Activated naive CD4-positive, alpha-beta T cell treated with anti-CD3 and anti-CD28 coated beads, Interleukin-2, amount 50 U/mL, for 16 hours (primary cell): ENCODE results near the gene LGR6.

ENCODE experiments used
- DNase-seq: peaks from one replicate; pipeline ENCODE4 v3.0.0-alpha.2; 2020

The LGR6 gene

GRCh38 chr1:202200112-202200548 lies 6.5 kb downstream of the LGR6 start:
- no peak for DNase-seq

DNA sequence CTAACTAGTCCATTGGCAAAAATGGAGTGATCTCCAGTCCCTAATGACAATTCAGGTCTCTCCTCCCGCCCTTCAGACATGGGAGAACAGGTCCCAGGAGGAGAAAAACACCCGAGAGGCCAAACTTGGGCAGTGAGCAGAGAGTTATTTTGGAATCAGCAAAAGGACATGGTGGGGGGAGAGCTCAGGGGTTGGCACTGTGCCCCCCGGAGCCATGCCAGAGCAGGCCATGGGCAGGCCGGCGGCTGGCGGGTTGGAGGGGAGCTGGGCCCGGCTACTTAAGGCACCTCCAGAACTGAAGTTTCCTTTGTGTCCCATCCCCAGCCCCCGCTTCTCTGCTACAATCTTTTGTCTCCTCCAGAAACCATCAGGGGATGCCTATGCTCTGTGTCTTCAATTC lies 7.1 kb downstream of the LGR6 start:
- DNase-seq: no peak

DNA sequence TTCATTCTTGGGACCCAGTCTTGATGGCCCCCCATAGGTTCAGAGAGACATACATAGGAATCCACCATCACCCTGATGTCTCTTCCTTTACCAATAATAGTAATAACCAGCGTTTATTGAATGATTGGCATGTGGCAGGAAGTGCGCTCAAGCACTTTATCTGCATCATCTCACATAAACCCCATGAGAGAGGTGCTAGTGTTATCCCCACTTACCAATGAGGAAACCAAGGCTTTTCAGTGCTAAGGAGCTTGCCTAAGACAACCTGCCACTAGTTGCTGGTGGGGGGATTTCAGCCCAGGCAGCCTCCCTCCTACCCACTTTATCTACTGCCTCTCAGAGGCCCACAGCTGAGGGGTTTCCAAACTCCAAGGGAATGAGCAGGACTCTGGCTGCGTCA lies 7.7 kb downstream of the LGR6 start:
- DNase-seq: no peak

DNA sequence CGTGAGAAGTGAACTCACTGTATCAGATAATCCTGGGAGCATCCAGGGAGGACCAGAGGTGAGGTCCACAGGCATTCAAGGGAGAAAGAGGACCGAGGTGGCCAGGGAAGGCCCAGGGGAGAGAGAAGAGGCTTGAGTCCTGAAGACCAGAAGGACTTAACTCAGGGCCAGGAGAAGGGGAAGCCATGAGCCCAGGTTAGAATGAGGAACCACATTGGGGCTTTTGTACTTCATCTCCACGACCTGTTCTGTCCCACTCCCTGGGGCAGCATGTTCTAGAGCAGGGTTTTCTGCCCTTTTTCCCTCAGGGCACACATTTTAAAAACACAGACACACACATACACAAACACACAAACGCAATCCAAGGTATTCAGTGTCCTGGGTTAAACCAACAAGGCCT lies 8.4 kb downstream of the LGR6 start:
- no peak for DNase-seq

GRCh38 chr1:202202500-202203168 lies 9.0 kb downstream of the LGR6 start:
- no peak for DNase-seq

- DNase-seq: no peak
Observed at GRCh38 chr1:202203238-202204039, 9.8 kb downstream of the LGR6 start.

- DNase-seq: no peak
Observed at GRCh38 chr1:202204065-202204464, 10.5 kb downstream of the LGR6 start.

GRCh38 chr1:202205523-202206190 lies 12.1 kb downstream of the LGR6 start:
- DNase-seq: no peak

DNA sequence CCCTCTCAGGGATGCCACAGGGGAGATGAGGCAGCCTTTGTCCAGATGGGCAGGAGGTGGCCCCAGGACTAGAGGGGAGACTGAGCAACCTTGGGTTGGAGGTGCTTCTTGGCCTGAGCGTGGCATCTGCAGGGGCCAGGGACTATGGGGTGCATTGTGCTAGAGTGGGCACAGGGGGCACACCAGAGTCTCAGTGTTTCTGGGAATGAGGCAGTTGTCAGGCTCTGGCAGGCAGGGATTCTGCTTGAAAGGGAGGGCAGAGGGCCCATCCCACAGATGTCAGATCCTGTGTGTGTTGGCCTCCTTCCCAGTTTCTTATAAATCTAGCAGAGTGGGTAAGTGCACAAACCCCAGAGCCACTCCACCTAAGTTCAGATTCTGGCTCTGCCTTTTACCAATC lies 13.7 kb downstream of the LGR6 start:
- no peak for DNase-seq

DNA sequence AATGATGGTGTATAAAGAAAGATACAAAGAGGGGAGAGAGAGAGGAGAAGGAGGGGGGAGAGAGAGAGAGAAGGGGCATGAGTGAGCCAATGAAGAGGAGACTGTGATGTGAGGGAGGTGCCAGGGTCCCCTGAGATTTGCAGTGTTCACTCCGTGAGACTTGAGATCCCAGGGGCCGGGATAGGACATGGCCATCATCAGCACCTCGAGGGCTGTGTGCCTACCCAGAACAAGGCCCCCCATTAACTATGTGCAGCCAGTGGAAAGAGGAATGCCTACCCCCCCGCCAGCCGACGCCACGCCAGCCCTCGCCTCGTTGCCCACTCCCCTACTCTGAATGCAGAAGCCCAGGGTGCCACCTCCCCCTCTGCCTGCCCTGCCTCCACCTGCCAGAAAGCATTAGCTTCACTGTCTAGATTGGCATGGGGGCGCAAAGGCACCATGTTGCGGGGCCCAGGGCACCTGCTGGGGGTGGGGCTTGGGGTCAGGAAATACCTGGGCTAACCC lies 14.8 kb downstream of the LGR6 start:
- no peak for DNase-seq

DNA sequence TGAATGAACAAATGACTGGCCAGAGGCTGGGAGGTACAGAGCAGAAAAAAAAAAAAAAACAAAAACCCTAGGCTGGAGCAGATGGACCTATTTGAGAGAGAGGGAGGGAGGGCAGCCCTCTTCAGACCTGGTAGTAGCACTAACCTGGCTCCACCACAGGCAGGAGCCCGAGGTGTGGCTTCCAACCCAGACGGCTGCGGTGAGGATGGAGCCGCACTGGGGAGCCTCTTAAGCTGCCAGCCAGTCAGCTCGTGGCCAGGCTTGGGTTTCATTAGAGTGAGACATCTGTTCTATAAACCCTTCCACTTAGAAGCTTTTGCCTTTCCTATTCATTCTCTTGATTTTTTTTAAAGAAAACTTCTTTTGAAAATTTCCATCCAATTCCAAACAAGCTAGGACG lies 16.8 kb downstream of the LGR6 start:
- DNase-seq: no peak

- DNase-seq: no peak
Observed at GRCh38 chr1:202210969-202211368, 17.4 kb downstream of the LGR6 start.

DNA sequence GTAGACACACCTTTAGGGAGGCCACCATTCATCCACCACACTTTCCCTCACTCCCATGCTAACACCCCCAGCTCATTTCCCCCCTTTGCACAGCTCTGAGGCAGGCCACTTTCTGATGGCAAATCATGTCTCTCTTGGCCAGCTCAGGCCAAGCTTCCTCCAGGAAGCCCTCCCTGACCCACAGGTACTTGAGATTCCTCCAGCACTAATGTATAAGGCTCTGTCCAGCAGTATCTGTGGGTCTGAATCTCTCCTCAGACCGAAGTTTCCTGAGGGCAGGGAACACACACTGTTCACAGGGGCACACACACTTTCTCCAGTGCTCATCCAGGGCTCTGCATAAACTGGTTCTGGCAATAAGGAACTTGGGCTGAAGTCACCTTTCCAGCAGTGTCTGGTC lies 19.2 kb downstream of the LGR6 start:
- DNase-seq: no peak

- no peak for DNase-seq
Observed at GRCh38 chr1:202213361-202214088, 19.9 kb downstream of the LGR6 start.

DNA sequence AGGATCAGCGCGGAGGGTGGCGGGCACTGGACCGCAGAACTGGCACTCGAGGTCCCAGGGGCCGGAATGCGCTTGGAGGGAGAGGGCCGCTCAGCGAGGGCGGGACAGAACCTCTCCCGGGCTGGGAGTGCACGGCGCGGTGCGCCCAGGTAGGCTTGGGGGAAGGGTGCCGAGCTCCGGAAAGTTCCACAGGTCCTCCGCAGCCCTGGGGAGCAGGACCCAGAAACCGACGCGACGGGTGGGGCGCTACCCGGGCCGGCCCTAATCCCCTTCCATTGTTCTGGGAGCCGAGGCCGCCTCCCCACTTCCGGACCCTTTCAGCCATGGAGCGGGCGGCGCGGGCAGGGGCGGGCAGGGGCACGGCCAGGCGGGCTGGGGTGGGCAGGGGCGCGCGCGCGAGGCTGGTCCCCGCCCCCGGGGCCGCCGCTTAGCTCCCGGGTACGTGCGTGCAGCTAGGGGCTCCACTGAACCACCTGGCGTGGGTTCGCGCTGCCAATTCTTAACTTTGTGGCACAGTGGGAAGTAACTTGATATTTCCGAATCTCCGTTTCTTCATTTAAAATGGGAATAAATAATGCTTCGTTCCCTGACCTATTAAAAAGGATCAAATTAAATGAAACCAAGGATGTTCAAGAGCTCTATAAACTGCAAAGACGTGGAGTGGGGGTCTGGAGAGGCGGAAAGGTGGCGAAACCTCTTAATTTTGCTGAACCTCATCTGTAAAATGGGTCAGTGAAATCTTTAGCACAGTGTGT lies 20.7 kb downstream of the LGR6 start:
- no peak for DNase-seq

DNA sequence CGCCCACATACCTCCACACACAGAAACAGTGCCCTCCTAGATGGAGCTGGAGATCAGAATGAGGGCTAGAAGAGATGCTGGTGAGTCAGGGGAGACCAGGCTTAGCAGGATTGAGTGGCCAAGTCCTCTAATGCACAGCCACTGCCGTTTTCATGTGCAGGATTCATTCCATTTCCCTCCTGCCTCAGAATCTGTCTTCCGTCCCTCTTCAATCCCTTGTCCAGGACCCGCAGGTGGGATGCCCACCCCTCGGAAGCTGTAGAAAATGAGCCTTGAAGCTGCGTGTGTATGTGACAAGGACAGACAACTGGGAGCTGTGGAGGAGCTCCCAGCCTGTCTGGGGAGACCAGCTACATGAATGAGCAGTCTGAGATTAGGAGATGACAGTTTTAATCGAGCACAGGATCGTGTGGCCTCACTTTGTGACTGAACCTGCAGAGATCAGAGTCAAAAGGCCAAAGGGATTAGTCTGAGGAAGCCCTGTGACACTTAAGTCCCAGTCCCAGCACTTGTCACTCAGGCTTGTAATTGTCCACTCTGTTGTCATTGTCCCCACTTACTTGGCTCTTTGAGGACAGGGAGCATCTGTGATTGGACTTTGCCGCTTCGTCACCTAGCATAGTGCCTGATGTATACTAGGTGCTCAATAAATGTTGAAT lies 22.0 kb downstream of the LGR6 start:
- no peak for DNase-seq

- no peak for DNase-seq
Observed at GRCh38 chr1:202216691-202217090, 23.1 kb downstream of the LGR6 start.

- no peak for DNase-seq
Observed at GRCh38 chr1:202217516-202217915, 23.9 kb downstream of the LGR6 start.

GRCh38 chr1:202217951-202218350 lies 24.4 kb downstream of the LGR6 start:
- DNase-seq: no peak

DNA sequence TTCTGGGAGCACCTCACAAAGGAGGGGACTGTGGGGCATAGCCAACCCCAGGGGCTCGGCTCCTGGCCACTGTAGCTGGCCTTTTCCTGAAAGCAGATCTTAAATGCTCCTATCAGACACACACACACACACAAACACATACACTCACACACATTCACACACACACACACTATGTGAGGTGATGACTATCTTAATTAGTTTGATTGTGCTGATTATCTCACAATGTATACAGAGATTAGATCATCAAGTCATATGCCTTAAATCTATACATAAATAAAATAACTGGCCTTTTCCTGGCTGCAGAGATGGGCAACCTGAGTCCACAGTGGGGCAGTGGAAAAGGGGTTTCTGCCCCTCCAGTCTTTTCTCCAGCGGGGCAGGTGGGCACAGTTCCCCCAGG lies 27.1 kb downstream of the LGR6 start:
- DNase-seq: no peak
